ENCODE measurements around the gene PHAF1. TPM values are rescaled to one million over a fixed set of nuclear protein-coding genes. Genes with fewer than 3 reads are reported as not detected.
A peak's percentile ranks its signal among the peaks of the same experiment; 100 is the strongest.

PHAF1 gene
- total and polyA plus RNA-seq, 4 donors: 15.5 to 32.2 (median 24.1) TPM

DNA sequence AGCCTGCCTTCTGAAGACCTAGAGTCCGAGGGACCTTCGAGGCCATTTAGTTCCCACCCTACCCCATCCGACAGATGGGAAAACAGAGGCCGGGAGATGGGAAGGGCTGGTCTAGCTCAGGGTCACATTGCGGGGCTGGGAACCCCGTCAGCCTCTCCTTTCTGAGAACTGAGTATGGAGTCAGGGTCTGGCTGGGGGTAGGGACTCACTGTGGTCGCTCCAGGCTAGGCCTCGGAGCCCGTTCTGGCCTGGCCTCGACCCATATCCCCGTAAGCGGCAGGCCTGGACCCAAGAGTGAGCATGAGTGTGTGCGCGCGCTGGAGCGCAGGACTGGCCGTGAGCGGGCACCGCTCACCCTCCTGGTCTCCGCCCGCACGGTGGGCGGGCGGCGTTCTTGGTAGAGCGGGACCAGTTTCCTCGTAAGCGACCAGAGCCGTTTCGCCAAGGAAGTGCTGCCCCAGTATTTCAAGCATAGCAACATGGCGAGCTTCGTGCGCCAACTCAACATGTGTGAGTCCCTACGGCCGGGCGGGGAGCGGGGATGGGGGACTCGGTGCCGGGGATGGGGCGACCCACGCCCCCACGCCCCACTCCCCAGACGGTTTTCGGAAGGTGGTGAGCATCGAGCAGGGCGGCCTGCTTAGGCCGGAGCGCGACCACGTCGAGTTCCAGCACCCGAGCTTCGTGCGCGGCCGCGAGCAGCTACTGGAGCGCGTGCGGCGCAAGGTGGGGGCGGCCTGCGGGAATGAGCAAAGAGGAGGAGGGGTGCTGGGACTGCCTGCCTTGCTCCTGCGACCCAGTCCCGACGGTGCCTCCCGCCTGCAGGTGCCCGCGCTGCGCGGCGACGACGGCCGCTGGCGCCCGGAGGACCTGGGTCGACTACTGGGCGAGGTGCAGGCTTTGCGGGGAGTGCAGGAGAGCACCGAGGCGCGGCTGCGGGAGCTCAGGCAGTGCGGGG is 55.7 kb downstream of the PHAF1 start:
- Histone ChIP-seq H3K4me3 (ENCODE audit: low read depth, low read length) (peak overlapping the region; percentile 21), H3K4me1 (ENCODE audit: control insufficient read depth, insufficient read depth, low read length) (peaks cover 61% of the 10 kb centered on the region), H3K36me3 (ENCODE audit: control insufficient read depth, insufficient read depth, low read length) (peaks cover 16% of the 10 kb centered on the region), H3K27ac (ENCODE audit: low read depth, low read length) (no peak overlapping the region), H3K9me3 (ENCODE audit: control insufficient read depth, insufficient read depth, low read length) (no peaks in the 10 kb centered on the region), H3K27me3 (ENCODE audit: control insufficient read depth, insufficient read depth, low read length) (peaks cover 91% of the 10 kb centered on the region)
- WGBS (ENCODE audit: insufficient coverage): 3% methylated on average over 76 of the region's 85 CpGs
- DNase-seq (ENCODE audit: low read depth in 4 of 6, low spot score in 6 of 6): peak in 1 of 6 donors; percentile 41

DNA sequence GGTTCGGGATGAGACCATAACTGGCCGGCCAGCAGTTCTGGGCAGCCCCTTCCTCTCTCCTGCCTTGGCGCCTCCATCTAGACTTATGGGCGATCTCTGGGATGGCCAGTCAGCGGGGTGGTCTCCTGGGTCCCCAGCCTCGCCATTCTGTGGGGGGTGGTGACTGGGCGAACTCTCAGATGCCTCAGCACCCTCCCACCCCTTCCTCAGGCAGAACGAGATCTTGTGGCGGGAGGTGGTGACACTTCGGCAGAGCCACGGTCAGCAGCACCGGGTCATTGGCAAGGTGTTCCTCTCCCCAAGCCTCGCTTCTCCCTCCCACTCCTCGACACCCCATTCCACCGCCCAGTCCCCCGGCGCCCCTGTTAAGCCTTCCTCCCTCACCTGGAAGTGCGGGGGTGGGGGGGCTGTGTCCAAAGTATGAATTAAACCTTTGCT is 56.4 kb downstream of the PHAF1 start:
- peaks cover 89% of the 10 kb centered on the region for H3K27me3 ChIP-seq (ENCODE audit: control insufficient read depth, insufficient read depth, low read length)
- no peak for DNase-seq (ENCODE audit: low read depth in 4 of 6, low spot score in 6 of 6)
- peaks cover 60% of the 10 kb centered on the region for H3K4me1 ChIP-seq (ENCODE audit: control insufficient read depth, insufficient read depth, low read length)
- H3K36me3 ChIP-seq (ENCODE audit: control insufficient read depth, insufficient read depth, low read length): peaks cover 16% of the 10 kb centered on the region
- WGBS (ENCODE audit: insufficient coverage): 14% methylated on average over 5 of the region's 18 CpGs
- H3K9me3 ChIP-seq (ENCODE audit: control insufficient read depth, insufficient read depth, low read length): no peaks in the 10 kb centered on the region
- H3K4me3 ChIP-seq (ENCODE audit: low read depth, low read length): no peak overlapping the region
- no peak overlapping the region for H3K27ac ChIP-seq (ENCODE audit: low read depth, low read length)

DNA sequence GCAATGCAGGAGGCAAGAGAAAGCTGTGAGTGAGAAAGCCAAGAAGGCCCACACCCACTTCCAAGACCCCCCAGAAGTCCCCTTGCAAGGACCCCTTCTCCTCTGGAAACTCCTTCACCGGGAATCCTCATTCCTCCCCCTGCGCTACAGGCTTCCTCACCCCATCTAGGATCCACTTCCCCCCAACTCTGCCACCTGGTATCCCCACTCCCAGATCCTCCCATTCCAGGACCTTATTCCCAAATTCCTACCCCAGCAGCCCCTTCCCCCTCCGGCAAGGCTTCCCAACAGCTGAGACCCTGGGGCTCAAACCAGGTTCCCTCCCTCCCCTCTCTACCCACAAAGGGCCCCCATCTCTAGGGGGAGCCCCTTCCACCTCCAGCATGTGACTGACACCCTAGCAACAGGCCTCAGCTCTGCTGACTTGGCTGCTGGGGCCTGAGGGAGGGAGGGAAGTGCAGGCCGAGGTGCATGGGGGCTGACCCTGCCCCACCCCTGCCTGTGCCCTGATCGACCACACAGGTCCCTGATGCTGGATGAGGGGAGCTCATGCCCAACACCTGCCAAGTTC is 56.9 kb downstream of the PHAF1 start:
- Histone ChIP-seq H3K4me1 (ENCODE audit: control insufficient read depth, insufficient read depth, low read length) (peaks cover 54% of the 10 kb centered on the region), H3K36me3 (ENCODE audit: control insufficient read depth, insufficient read depth, low read length) (peaks cover 16% of the 10 kb centered on the region), H3K27me3 (ENCODE audit: control insufficient read depth, insufficient read depth, low read length) (peaks cover 88% of the 10 kb centered on the region), H3K4me3 (ENCODE audit: low read depth, low read length) (no peak overlapping the region), H3K9me3 (ENCODE audit: control insufficient read depth, insufficient read depth, low read length) (no peaks in the 10 kb centered on the region), H3K27ac (ENCODE audit: low read depth, low read length) (no peak overlapping the region)
- WGBS (ENCODE audit: insufficient coverage): 34% methylated on average over 4 of the region's 5 CpGs
- no peak for DNase-seq (ENCODE audit: low read depth in 4 of 6, low spot score in 6 of 6)

DNA sequence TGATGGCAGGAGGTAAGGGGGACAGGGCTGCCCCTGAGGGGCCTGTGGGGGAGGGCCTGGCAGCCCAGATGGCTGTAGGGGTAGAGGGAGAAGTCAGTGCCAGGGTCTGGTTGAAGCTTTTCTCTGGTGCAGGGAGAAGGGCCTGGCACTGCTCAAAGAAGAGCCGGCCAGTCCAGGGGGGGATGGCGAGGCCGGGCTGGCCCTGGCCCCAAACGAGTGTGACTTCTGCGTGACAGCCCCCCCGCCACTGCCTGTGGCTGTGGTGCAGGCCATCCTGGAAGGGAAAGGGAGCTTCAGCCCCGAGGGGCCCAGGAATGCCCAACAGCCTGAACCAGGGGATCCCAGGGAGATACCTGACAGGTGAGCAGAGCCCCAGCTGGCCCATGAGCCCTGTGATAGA is 57.8 kb downstream of the PHAF1 start:
- no peaks in the 10 kb centered on the region for H3K9me3 ChIP-seq (ENCODE audit: control insufficient read depth, insufficient read depth, low read length)
- no peak overlapping the region for H3K27ac ChIP-seq (ENCODE audit: low read depth, low read length)
- no peak overlapping the region for H3K4me3 ChIP-seq (ENCODE audit: low read depth, low read length)
- H3K27me3 ChIP-seq (ENCODE audit: control insufficient read depth, insufficient read depth, low read length): peaks cover 80% of the 10 kb centered on the region
- DNase-seq (ENCODE audit: low read depth in 4 of 6, low spot score in 6 of 6): no peak
- peaks cover 49% of the 10 kb centered on the region for H3K4me1 ChIP-seq (ENCODE audit: control insufficient read depth, insufficient read depth, low read length)
- peaks cover 16% of the 10 kb centered on the region for H3K36me3 ChIP-seq (ENCODE audit: control insufficient read depth, insufficient read depth, low read length)
- 48% methylated on average over 7 of the region's 7 CpGs for WGBS (ENCODE audit: insufficient coverage)

DNA sequence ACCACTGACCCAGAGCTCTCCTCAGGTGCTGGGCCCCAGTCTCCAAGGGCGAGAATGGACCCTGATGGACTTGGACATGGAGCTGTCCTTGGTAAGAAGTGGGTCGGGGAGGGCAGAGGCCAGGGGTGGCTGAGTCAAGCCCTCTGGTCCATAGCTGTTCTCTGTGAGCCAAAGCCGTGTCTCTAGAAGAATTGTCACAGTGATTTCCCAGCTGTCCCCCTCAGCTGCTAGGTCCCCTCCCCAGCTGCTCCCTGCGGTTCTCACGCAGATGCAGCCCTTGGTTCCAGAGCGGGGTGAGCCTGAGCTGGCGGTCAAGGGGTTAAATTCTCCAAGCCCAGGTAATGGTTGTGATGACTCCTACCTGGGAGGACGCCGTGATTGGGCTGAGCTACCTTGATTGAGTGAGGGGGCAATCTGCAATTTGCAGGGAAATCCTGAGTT is 59.3 kb downstream of the PHAF1 start:
- peaks cover 16% of the 10 kb centered on the region for H3K36me3 ChIP-seq (ENCODE audit: control insufficient read depth, insufficient read depth, low read length)
- peaks cover 46% of the 10 kb centered on the region for H3K4me1 ChIP-seq (ENCODE audit: control insufficient read depth, insufficient read depth, low read length)
- no peaks in the 10 kb centered on the region for H3K9me3 ChIP-seq (ENCODE audit: control insufficient read depth, insufficient read depth, low read length)
- no peak overlapping the region for H3K4me3 ChIP-seq (ENCODE audit: low read depth, low read length)
- WGBS (ENCODE audit: insufficient coverage): 24% methylated on average over 9 of the region's 9 CpGs
- DNase-seq (ENCODE audit: low read depth in 4 of 6, low spot score in 6 of 6): no peak
- H3K27me3 ChIP-seq (ENCODE audit: control insufficient read depth, insufficient read depth, low read length): peaks cover 77% of the 10 kb centered on the region
- no peak overlapping the region for H3K27ac ChIP-seq (ENCODE audit: low read depth, low read length)

DNA sequence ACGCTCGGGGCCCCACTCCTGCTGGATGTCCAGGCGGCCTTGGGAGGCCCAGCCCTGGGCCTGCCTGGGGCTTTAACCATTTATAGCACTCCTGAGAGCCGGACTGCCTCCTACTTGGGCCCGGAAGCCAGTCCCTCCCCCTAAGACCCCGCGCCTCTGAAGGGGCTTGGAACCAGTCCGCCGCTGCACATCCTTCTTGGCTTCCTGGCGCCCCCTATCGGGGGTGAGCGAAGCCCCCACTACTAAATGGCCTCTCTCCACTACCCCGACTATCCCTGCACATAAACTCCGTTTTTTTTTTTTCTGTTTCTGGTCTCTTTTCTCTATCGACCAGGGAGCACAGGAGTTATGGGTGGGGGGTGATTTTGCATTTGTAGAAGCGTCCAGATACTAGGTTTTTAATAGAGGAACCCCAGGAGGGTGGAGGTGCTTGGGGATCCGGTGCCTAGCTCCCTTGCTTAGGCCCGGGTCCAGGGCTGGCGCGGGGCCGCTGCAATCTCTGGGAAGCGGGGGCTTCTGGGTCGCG is 60.0 kb downstream of the PHAF1 start:
- Histone ChIP-seq H3K4me1 (ENCODE audit: control insufficient read depth, insufficient read depth, low read length) (peaks cover 48% of the 10 kb centered on the region), H3K27me3 (ENCODE audit: control insufficient read depth, insufficient read depth, low read length) (peaks cover 75% of the 10 kb centered on the region), H3K36me3 (ENCODE audit: control insufficient read depth, insufficient read depth, low read length) (peaks cover 18% of the 10 kb centered on the region), H3K4me3 (ENCODE audit: low read depth, low read length) (peak overlapping the region; percentile 40), H3K27ac (ENCODE audit: low read depth, low read length) (peak overlapping the region; percentile 33), H3K9me3 (ENCODE audit: control insufficient read depth, insufficient read depth, low read length) (no peaks in the 10 kb centered on the region)
- DNase-seq (ENCODE audit: low read depth in 4 of 6, low spot score in 6 of 6): peak in 2 of 6 donors; percentile 46 to 62
- WGBS (ENCODE audit: insufficient coverage): 8% methylated on average over 19 of the region's 24 CpGs

DNA sequence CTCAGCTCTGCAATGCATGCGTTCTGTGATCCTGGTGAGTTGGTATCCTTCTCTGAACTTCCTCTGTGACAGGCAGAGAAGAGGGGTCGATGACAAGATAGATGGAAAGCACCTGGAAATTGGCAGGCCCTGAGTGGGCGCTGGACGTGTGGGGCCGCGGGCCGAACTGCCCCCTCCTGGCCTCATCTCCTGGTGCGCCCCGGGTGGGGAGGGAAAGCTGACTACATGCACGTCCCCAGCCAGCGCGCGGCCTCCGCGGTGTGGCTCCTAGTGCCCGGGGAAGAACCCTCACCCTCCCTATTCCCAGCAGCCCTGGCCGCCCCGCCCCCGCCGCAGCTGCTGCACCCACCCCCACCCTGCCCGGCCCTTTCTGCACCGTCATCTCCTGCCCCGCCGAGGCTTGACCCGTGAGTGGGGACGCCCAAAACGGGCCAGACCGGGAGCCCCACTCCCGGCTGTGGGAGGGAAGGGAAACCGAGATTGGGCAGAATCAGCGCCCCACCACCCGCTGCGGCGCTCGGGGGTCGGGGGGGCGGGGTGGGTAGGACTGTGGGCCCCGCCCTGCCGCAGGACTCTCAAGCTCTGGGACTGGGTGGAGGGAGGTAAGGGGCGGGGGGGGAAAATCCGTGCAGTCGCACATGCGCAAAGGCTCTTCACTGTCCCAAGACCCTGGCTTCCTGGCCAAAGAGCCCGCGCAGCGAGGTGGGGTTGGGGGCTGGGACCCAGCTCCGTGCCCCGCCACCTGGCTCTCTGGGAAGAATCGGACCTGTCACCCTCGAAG is 60.6 kb downstream of the PHAF1 start, which contains the start of gene NOL3:
Gene NOL3, plus strand, starts transcription at position 371 of the 781 bp plus-strand sequence.
- WGBS (ENCODE audit: insufficient coverage): 2% methylated on average over 30 of the region's 50 CpGs
- Histone ChIP-seq H3K36me3 (ENCODE audit: control insufficient read depth, insufficient read depth, low read length) (peaks cover 20% of the 10 kb centered on the region), H3K9me3 (ENCODE audit: control insufficient read depth, insufficient read depth, low read length) (no peaks in the 10 kb centered on the region), H3K4me3 (ENCODE audit: low read depth, low read length) (peak within 1 kb of the TSS; percentile 40), H3K27me3 (ENCODE audit: control insufficient read depth, insufficient read depth, low read length) (peaks cover 74% of the 10 kb centered on the region), H3K27ac (ENCODE audit: low read depth, low read length) (peak within 1 kb of the TSS; percentile 57), H3K4me1 (ENCODE audit: control insufficient read depth, insufficient read depth, low read length) (peaks cover 48% of the 10 kb centered on the region)
- peak in 2 of 6 donors; percentile 55 to 73 for DNase-seq (ENCODE audit: low read depth in 4 of 6, low spot score in 6 of 6)

DNA sequence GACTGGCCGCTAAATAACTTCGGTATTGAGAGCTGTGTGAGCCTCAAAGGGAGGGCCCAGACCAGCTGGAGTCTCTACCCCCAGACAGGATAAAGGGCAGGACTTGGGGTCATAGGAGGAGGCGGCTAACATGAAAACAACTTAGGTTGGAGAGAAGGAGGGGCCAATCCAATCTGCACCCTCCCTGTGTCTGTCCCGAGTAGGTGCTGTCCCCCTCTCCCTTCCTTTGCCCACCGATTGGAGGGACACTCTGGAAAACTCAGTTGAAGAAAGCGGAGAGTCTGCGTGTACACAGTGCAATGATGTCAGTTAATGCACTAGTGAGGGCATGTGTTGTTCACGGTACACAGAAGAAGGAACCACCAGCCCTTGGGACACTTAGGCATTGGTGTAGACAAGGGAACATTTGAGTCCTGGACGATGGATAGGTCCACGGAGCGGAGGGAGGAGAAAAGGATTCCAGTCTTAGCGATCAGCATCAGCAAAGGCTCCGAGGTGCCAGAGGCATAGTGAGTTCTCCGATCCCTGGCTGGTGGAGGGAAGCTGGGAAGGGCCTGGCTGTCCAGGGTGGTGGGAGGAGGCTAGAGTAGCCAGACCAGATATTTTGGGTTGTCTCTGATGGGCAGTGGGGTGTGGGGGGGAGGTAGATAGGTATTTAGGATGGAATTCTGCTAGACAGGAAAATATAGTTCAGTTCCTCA is 61.4 kb downstream of the PHAF1 start:
- peak overlapping the region; percentile 40 for H3K4me3 ChIP-seq (ENCODE audit: low read depth, low read length)
- peaks cover 51% of the 10 kb centered on the region for H3K4me1 ChIP-seq (ENCODE audit: control insufficient read depth, insufficient read depth, low read length)
- no peak for DNase-seq (ENCODE audit: low read depth in 4 of 6, low spot score in 6 of 6)
- 33% methylated on average over 11 of the region's 14 CpGs for WGBS (ENCODE audit: insufficient coverage)
- no peaks in the 10 kb centered on the region for H3K9me3 ChIP-seq (ENCODE audit: control insufficient read depth, insufficient read depth, low read length)
- H3K36me3 ChIP-seq (ENCODE audit: control insufficient read depth, insufficient read depth, low read length): peaks cover 20% of the 10 kb centered on the region
- peaks cover 69% of the 10 kb centered on the region for H3K27me3 ChIP-seq (ENCODE audit: control insufficient read depth, insufficient read depth, low read length)
- H3K27ac ChIP-seq (ENCODE audit: low read depth, low read length): peak overlapping the region; percentile 57
